IMR-90 (cell line): ENCODE data around the gene PAWR. TPM values are rescaled to one million over a fixed set of nuclear protein-coding genes. Genes with fewer than 3 reads are reported as not detected.

Experiments used
- ATAC-seq: fragments of 200-7000 bp; cut with Tn5 transposase; 2 replicates; pipeline ENCODE4 v1.9.1; 2020; ENCODE audit warnings: low read depth, mild to moderate bottlenecking, moderate library complexity
- BruUV-seq: library from RNA; stranded (reverse); fragments of 400-500 nt; replicated peaks from 2 replicates; lab custom pipeline; 2021; lab: Mats Ljungman, UMichigan
- CTCF ChIA-PET: fragments of 300-600 bp; formaldehyde crosslinking; extraction: SDS; loops from one replicate; lab custom pipeline; 2021; ENCODE audit warnings: antibody characterized with exemption; lab: Yijun Ruan, JAX
- POLR2A ChIA-PET: fragments of 300-600 bp; sonication (Branson Sonifier 250); formaldehyde crosslinking; loops from one replicate; lab custom pipeline; 2022; ENCODE audit warnings: antibody characterized with exemption; ENCODE audit not compliant: unreplicated experiment; lab: Charles Lee
- DNase-seq: peaks from one replicate; pipeline ENCODE4 v3.0.0; 2013
- H2AFZ ChIP-seq: replicated peaks from 2 replicates; pipeline ENCODE3; 2013; ENCODE audit warnings: low read length, mild to moderate bottlenecking; ENCODE audit not compliant: poor library complexity
- H2AK5ac ChIP-seq: 2 replicates; pipeline ENCODE4 v1.6.1; 2013; ENCODE audit warnings: low read depth, low read length, inconsistent platforms
- H2AK9ac ChIP-seq: replicated peaks from 2 replicates; pipeline ENCODE3; 2013; ENCODE audit warnings: mild to moderate bottlenecking, low read depth, low read length, moderate library complexity; ENCODE audit not compliant: poor library complexity
- H2BK120ac ChIP-seq: 2 replicates; pipeline ENCODE4 v1.6.1; 2013; ENCODE audit warnings: low read depth, low read length, inconsistent platforms
- H2BK15ac ChIP-seq: 3 replicates; pipeline ENCODE4 v1.6.1; 2013; ENCODE audit warnings: low read depth, low read length, inconsistent platforms
- H2BK20ac ChIP-seq: 2 replicates; pipeline ENCODE4 v1.6.1; 2013; ENCODE audit warnings: low read depth, mild to moderate bottlenecking, inconsistent platforms, low read length, moderate library complexity
- H2BK5ac ChIP-seq: 2 replicates; pipeline ENCODE4 v1.6.1; 2013; ENCODE audit warnings: mild to moderate bottlenecking, low read depth, low read length, inconsistent platforms; ENCODE audit not compliant: poor library complexity, severe bottlenecking
- H3K14ac ChIP-seq: replicated peaks from 2 replicates; pipeline ENCODE4 v1.6.1; 2013; ENCODE audit warnings: low read depth, low read length, inconsistent platforms
- H3K18ac ChIP-seq: 2 replicates; pipeline ENCODE4 v1.6.1; 2013; ENCODE audit warnings: low read depth, low read length, control low read depth
- H3K23ac ChIP-seq: 2 replicates; pipeline ENCODE4 v1.6.1; 2013; ENCODE audit warnings: low read depth, low read length, inconsistent platforms
- H3K27ac ChIP-seq: 2 replicates; pipeline ENCODE4 v1.5.1; 2013; ENCODE audit warnings: mild to moderate bottlenecking, control low read depth, low read length; ENCODE audit not compliant: insufficient read depth
- H3K27me3 ChIP-seq: 2 replicates; pipeline ENCODE4 v1.6.1; 2013; ENCODE audit warnings: low read length; ENCODE audit not compliant: control insufficient read depth, insufficient read depth
- H3K36me3 ChIP-seq: 2 replicates; pipeline ENCODE4 v1.6.1; 2013; ENCODE audit warnings: low read length, mixed read lengths; ENCODE audit not compliant: control insufficient read depth, insufficient read depth
- H3K4ac ChIP-seq: 2 replicates; pipeline ENCODE4 v1.6.1; 2013; ENCODE audit warnings: low read depth, low read length, inconsistent platforms
- H3K4me1 ChIP-seq: 2 replicates; pipeline ENCODE4 v1.6.1; 2013; ENCODE audit warnings: low read length, mixed read lengths; ENCODE audit not compliant: control insufficient read depth, insufficient read depth
- H3K4me2 ChIP-seq: 2 replicates; pipeline ENCODE4 v1.6.1; 2013; ENCODE audit warnings: low read depth, mild to moderate bottlenecking, control low read depth, low read length, moderate library complexity
- H3K4me3 ChIP-seq: 2 replicates; pipeline ENCODE4 v1.5.1; 2013; ENCODE audit warnings: low read depth, mild to moderate bottlenecking, control low read depth, low read length, moderate library complexity; ENCODE audit not compliant: insufficient read depth
- H3K56ac ChIP-seq: 2 replicates; pipeline ENCODE4 v1.6.1; 2013; ENCODE audit warnings: low read length, inconsistent platforms; ENCODE audit not compliant: insufficient read depth; ENCODE audit errors: extremely low read depth
- H3K79me1 ChIP-seq, 2 experiments: 2 replicates each; pipeline ENCODE4 v1.6.1; 2013; ENCODE audit warnings: low read length in 2 of 2, inconsistent platforms in 1 of 2, low read depth in 1 of 2
- H3K9ac ChIP-seq: 2 replicates; pipeline ENCODE4 v1.6.1; 2013; ENCODE audit warnings: low read depth, low read length, control low read depth
- H3K9me1 ChIP-seq: 2 replicates; pipeline ENCODE4 v1.6.1; 2013; ENCODE audit warnings: low read length, inconsistent platforms; ENCODE audit not compliant: insufficient read depth
- H3K9me3 ChIP-seq: 2 replicates; pipeline ENCODE4 v1.6.1; 2013; ENCODE audit warnings: low read length; ENCODE audit not compliant: control insufficient read depth, insufficient read depth
- H4K20me1 ChIP-seq: 2 replicates; pipeline ENCODE4 v1.6.1; 2013; ENCODE audit warnings: low read length, inconsistent platforms; ENCODE audit not compliant: insufficient read depth
- H4K5ac ChIP-seq: 2 replicates; pipeline ENCODE4 v1.6.1; 2013; ENCODE audit warnings: mild to moderate bottlenecking, low read depth, low read length, control low read depth
- H4K8ac ChIP-seq, 2 experiments: 2 replicates each; pipeline ENCODE4 v1.6.1; 2013; ENCODE audit warnings: low read depth in 2 of 2, low read length in 2 of 2, control low read depth in 1 of 2, inconsistent platforms in 1 of 2
- H4K91ac ChIP-seq: 2 replicates; pipeline ENCODE4 v1.6.1; 2013; ENCODE audit warnings: low read depth, low read length, inconsistent platforms; ENCODE audit not compliant: insufficient read depth
- BHLHE40 ChIP-seq: fragments of 150-350 bp; IDR thresholded peaks from 2 replicates; pipeline ENCODE4 v1.6.1; 2016; ENCODE audit warnings: mild to moderate bottlenecking, low read depth, low read length
- CEBPB ChIP-seq: IDR thresholded peaks from 2 replicates; pipeline ENCODE4 v1.6.1; 2012; ENCODE audit warnings: low read depth, low read length, improper control_type of control experiment
- CTCF ChIP-seq: conservative IDR thresholded peaks from 2 replicates; pipeline ENCODE4 v1.5.1; 2012; ENCODE audit warnings: mild to moderate bottlenecking, low read depth, low read length, improper control_type of control experiment
- ELK1 ChIP-seq: fragments of 150-350 bp; IDR thresholded peaks from 2 replicates; pipeline ENCODE4 v1.6.1; 2016; ENCODE audit warnings: low read depth, mild to moderate bottlenecking, low read length, moderate library complexity, borderline replicate concordance
- FOS ChIP-seq: fragments of 150-350 bp; IDR thresholded peaks from 2 replicates; pipeline ENCODE4 v1.6.1; 2016; ENCODE audit warnings: low read depth, low read length
- MAFK ChIP-seq: IDR thresholded peaks from 2 replicates; pipeline ENCODE4 v1.6.1; 2012; ENCODE audit warnings: low read depth, low read length, improper control_type of control experiment
- NFE2L2 ChIP-seq: fragments of 150-350 bp; IDR thresholded peaks from 2 replicates; pipeline ENCODE4 v1.6.1; 2016; ENCODE audit warnings: low read depth, mild to moderate bottlenecking, low read length
- RCOR1 ChIP-seq: IDR thresholded peaks from 2 replicates; pipeline ENCODE4 v1.6.1; 2012; ENCODE audit warnings: mild to moderate bottlenecking, low read length, improper control_type of control experiment; ENCODE audit not compliant: insufficient replicate concordance
- RFX5 ChIP-seq: IDR thresholded peaks from 2 replicates; pipeline ENCODE4 v1.8.0; 2012; ENCODE audit warnings: low read depth, mild to moderate bottlenecking, low read length, moderate library complexity
- SMC3 ChIP-seq: fragments of 150-350 bp; IDR thresholded peaks from 2 replicates; pipeline ENCODE4 v1.6.1; 2016; ENCODE audit warnings: low read depth, mild to moderate bottlenecking, antibody characterized with exemption, low read length, moderate library complexity
- USF2 ChIP-seq: fragments of 150-350 bp; IDR thresholded peaks from 2 replicates; pipeline ENCODE4 v1.6.1; 2017; ENCODE audit warnings: mild to moderate bottlenecking, antibody characterized with exemption, low read length, low read depth
- dilution Hi-C: fragments of 300-500 bp; cut with HindIII; formaldehyde crosslinking; loops from one replicate; pipeline ENCODE4 v1.14.3; 2018; ENCODE audit warnings: low sequenced_read_pairs; ENCODE audit not compliant: unreplicated experiment
- in situ Hi-C: fragments of 300-500 bp; cut with MboI; formaldehyde crosslinking; loops from 3 replicates; pipeline ENCODE4 v1.14.3; 2019; ENCODE audit warnings: low sequenced_read_pairs, inconsistent platforms, mixed read lengths
- intact Hi-C: fragments of 100-400 bp; cut with micrococcal nuclease; formaldehyde crosslinking; loops from 2 replicates; pipeline ENCODE4 v1.10.0; 2022
- polyA plus RNA-seq, 3 experiments: library from polyadenylated mRNA; depleted of rRNA; stranded (reverse); fragments of >200 nt; gene quantifications; 2 replicates each; pipeline ENCODE4 v1.2.3, GENCODE V29; 2012; ENCODE audit warnings: low replicate concordance in 1 of 3
- total RNA-seq: library from RNA; depleted of rRNA; stranded (reverse); fragments of >200 nt; gene quantifications from 2 replicates; pipeline ENCODE4 v1.2.3, GENCODE V29; 2012

Gene PAWR
- total and polyA plus RNA-seq, 2 of the 4 experiments (the other 2 are of a cell fraction), result 13.2 to 13.6 TPM

- POLR2A ChIA-PET, result no interaction called here
Measured at GRCh38 chr12:79548610-79548924, 142.2 kb downstream of the PAWR start.

More at GRCh38 chr12:79548610-79548924, 142.2 kb downstream of the PAWR start:
- Histone ChIP-seq H3K4me2 (no peak overlapping the region), H3K14ac (peak overlapping the region; percentile 3; the same call in 1 of the 2 replicates), H4K5ac (peak overlapping the region; percentile 10; the same call in 1 of the 2 replicates), H3K9ac (peak overlapping the region; percentile 10; the same call in 1 of the 2 replicates), H3K56ac (peak overlapping the region; percentile 71; the same call in 1 of the 2 replicates), H3K27ac (peak overlapping the region; percentile 67), H2BK15ac (peak overlapping the region; percentile 67; the same call in 1 of the 3 replicates), H2BK5ac (peak overlapping the region; percentile 72), H4K8ac (peak overlapping the region; percentile 0 to 82), H2AK9ac (no peak overlapping the region), H3K4ac (peak overlapping the region; percentile 92), H3K23ac (no peak overlapping the region; the same call in 1 of the 2 replicates), H3K4me3 (no peak overlapping the region), H2AK5ac (peak overlapping the region; percentile 73), H3K9me3 (no peaks in the 10 kb centered on the region), H3K9me1 (peaks cover 4% of the 10 kb centered on the region; the same call in 1 of the 2 replicates), H4K91ac (peak overlapping the region; percentile 71), H2BK20ac (peak overlapping the region; percentile 86; the same call in 1 of the 2 replicates), H3K27me3 (no peaks in the 10 kb centered on the region), H4K20me1 (no peaks in the 10 kb centered on the region), H2AFZ (no peak overlapping the region), H3K18ac (peak overlapping the region; percentile 70), H3K4me1 (peaks cover 19% of the 10 kb centered on the region), H3K36me3 (peaks cover 3% of the 10 kb centered on the region), H3K79me1 (0 out of 4 replicates have a peak, but pooled peaks cover 0 to 6% of the 10 kb centered on the region in 2 experiments), H2BK120ac (peak overlapping the region; percentile 96)
- dilution Hi-C loops (no loop called here), intact Hi-C loops (loop anchor here (1.0 kb wide), 2 partner anchors 139 to 387 kb away; partner anchors contain the start of gene PPP1R12A), in situ Hi-C loops (loop anchor here (5.0 kb wide), 1 partner anchor 141 kb away; no protein-coding TSS in a partner anchor)
- TF ChIP-seq ELK1, result no peak
- TF ChIP-seq USF2, result no peak
- no peak for TF ChIP-seq MAFK
- no peak for TF ChIP-seq CTCF
- TF ChIP-seq BHLHE40, result no peak
- TF ChIP-seq NFE2L2, result no peak
- TF ChIP-seq FOS, result no peak
- no peak for TF ChIP-seq SMC3
- TF ChIP-seq RFX5, result no peak
- no peak for TF ChIP-seq CEBPB
- TF ChIP-seq RCOR1, result no peak
- DNase-seq, result no peak
- no TSS peak for BruUV-seq
- no peak for ATAC-seq
- CTCF ChIA-PET, result interaction anchor here (0.7 kb wide), 1 partner anchor 174 kb away, joined by 5 read pairs; no protein-coding TSS in a partner anchor
